SK-N-SH treated with all-trans-retinoic acid at 6 μM for 48 hours (cell line): ENCODE measurements around the gene DYNC1LI1.

ENCODE experiments used
- ATAC-seq: fragments of 200-7000 bp; cut with Tn5 transposase; 3 replicates; pipeline ENCODE4 v1.9.1; 2020; ENCODE audit warnings: mild to moderate bottlenecking, moderate library complexity
- CSDC2 ChIP-seq: fragments of 250-450 bp; sonication (Bioruptor Pico); IDR thresholded peaks from 2 replicates; pipeline ENCODE4 v1.5.0; 2020; ENCODE audit warnings: mild to moderate bottlenecking, moderate library complexity
- PATZ1 ChIP-seq: fragments of 250-450 bp; sonication (Bioruptor Pico); IDR thresholded peaks from 2 replicates; pipeline ENCODE4 v1.8.0; 2020; ENCODE audit warnings: mild to moderate bottlenecking, moderate library complexity, borderline replicate concordance
- POU6F1 ChIP-seq: fragments of 250-450 bp; sonication (Bioruptor Pico); IDR thresholded peaks from 2 replicates; pipeline ENCODE4 v1.8.0; 2021; ENCODE audit warnings: low read depth, mild to moderate bottlenecking, moderate library complexity, borderline replicate concordance
- TSHZ2 ChIP-seq: fragments of 250-450 bp; sonication (Bioruptor Pico); IDR thresholded peaks from 2 replicates; pipeline ENCODE4 v1.5.0; 2020; ENCODE audit warnings: mild to moderate bottlenecking, moderate library complexity
- ZFP3 ChIP-seq: fragments of 250-450 bp; sonication (Bioruptor Pico); IDR thresholded peaks from 2 replicates; pipeline ENCODE4 v1.5.0; 2020; ENCODE audit warnings: mild to moderate bottlenecking, moderate library complexity

Gene DYNC1LI1

GRCh38 chr3:32480604-32481003 lies 90.1 kb downstream of the DYNC1LI1 start:
- ATAC-seq: no peak
- TF ChIP-seq ZFP3 (CRISPR knock-in tag) (no peak), PATZ1 (CRISPR knock-in tag) (no peak), POU6F1 (CRISPR knock-in tag) (no peak), TSHZ2 (no peak), CSDC2 (CRISPR knock-in tag) (no peak)
